ENCODE data around the gene FARSB.
"Not testable (repeated sequence)": the region's sequence is repeated elsewhere in the genome, so short reads cannot be mapped to it uniquely, and the experiment has no call there.

Gene FARSB

DNA sequence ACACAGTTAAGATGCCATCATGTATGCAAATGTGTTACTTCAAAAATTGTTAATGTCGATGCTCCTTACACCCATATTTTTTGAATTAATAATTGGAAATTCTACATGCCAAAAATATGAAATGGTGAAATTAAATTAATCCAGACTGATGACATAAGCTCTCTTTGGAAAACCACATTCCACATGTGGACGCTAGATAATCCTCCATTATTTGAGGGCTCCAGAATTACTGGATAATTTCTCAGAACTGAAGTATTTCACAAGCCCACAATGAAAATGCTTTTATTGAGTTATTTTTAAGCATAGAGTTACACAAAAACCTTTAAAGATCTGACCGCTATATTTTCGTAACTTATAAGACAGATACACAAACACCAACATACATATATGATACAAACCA, 47.8 kb downstream of the FARSB start:
- DNase-seq (ENCODE audit: low spot score), result no peak
- FAIRE-seq, result no peak

DNA sequence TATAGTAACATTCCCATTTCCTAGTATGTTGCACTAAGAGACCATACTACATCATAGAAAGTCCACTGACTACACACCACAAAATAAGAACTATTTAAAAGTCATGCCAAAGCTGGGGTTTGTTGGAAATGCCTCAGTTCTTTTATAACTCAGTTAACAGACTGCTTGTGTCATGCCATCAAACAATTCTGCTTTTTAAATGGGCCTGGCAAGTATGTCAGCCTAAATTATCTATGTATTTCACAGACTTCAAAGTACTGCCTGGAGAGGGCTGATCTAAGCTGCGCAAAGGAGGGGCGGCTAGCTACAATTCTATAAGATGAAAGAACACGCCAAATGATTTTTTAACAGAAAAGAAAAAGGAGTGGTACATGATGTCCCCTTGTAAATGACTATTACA, 49.6 kb downstream of the FARSB start:
- FAIRE-seq, result no peak
- DNase-seq (ENCODE audit: low spot score), result no peak

DNA sequence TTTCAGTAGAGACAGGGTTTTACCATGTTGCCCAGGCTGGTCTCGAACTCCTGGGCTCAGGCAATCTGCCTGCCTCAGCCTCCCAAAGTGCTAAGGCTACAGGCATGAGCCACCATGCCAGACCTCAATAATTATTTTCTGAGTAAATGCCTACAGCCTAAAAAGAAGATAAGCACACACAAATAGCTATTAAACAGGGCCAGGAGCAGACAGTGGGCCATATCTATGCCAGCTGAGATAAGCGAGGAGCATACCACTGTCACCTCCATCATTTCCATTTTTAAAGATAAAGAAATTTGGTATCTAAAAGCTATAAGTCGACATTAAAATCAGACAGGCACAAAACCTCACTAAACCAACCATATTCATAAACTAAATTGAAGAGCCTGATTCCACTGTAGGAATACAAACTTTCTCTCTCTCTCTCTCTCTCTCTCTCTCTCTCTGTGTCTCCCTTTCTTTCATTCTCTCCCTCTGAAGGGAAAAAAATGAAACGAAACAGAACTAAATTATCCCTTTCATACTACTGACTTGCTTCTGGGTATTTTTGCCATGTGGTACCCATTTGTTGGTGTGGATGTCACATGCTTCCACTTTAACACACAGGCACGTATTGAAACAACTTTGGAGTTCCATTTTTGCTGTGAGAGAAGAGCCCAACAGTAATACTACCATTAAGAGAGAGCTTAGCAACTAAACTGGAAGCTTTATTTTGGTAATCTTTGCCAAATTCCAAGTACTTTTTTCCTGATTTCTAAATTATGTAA, 51.0 kb downstream of the FARSB start:
- no peak for FAIRE-seq
- DNase-seq (ENCODE audit: low spot score), result no peak

DNA sequence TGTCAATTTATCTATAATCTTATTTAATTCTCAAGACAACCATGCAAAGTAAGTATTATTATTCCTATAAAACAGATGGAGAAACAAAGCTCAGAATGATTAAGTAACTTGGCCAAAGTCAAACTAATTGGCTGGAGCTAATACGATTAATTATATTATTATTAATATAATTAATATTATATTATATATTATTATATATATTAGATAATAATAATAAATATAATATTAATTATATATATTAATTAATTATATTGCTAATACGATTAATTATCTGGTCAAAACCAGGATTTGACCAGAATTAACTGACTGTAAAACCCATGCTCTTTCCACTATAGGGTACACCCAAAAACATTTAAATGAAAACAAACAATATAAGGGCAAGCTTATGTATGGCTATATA, 52.4 kb downstream of the FARSB start:
- DNase-seq (ENCODE audit: low spot score) (no peak), FAIRE-seq (no peak)

DNA sequence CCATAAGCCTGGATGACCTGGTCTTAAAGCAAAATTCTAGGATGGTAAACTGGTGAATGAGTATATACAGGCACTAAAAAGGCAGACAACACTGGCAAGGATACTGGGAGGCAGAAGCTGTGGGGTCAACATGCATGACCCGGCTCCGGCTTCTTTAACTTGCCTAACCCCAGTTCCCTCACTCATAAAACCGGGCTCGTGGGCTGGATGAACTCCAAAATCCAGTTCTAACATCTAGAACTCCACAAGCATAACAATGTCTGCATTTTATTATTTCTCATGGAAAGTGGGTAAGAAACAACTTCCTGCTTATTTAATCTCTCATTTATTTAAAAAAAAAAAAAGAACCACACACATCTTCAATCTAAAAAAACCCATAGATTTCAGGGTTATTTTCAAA, 57.3 kb downstream of the FARSB start:
- FAIRE-seq, result no peak

DNA sequence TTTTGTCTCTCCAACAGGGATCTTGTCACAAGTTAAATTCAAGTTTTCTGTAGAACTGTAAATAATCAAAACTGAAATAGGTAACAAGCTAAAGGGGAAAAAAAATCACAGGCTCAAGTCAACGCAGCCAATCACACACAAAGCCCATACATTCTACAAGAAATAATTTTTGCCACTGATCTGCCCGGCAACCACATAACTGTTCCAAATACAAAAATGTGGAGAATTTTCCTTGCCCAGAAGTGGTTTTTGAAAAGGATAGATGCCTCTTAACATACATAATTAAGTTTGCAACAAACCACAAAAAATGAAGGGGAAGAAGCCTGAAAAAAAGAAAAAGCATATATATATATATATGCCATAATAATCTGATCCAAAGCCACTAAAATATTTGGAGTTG, 60.3 kb downstream of the FARSB start:
- FAIRE-seq (no peak), DNase-seq (ENCODE audit: low spot score) (no peak)

More for the DNA sequence above, 57.3 kb downstream of the FARSB start:
- DNase-seq (ENCODE audit: low spot score), result no peak

DNA sequence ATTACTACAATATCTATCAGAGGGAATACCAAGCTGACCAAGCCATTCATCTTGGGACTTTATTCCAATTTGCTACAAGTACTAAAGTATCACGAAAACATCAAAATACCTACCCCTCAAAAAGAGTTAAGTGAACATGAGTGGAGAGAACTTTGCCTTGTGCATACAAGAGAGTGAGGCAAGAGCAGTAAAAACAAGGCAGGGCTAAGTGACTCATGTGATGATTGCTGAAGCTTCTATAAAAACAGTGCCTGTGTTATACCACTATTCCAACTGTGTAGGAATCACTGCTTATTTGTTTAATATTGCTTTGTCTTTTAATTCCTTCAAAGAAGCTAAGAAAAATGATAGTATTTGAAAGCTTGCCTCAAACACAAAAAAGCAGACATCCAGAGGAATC, 61.2 kb downstream of the FARSB start:
- DNase-seq (ENCODE audit: low spot score) (no peak), FAIRE-seq (no peak)

DNA sequence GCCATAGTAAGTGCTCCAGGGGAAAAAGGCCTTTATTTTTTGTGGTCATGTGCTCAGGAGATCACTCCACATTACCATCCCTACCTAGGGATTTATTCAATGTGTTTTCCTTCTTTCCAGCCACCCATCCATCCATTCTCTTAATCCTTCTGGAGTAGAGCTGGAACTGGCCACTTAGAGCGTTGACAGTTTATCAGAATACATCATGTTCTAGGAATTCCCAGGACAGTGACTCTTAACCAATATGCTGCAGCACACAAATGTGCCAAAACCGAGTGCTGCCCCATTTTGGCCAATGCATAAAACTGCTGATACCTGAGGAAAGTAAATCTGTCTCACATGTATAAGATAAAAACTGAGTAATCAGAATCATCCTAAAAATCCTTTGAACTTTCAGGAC, 63.7 kb downstream of the FARSB start:
- no peak for DNase-seq (ENCODE audit: low spot score)
- no peak for FAIRE-seq

DNA sequence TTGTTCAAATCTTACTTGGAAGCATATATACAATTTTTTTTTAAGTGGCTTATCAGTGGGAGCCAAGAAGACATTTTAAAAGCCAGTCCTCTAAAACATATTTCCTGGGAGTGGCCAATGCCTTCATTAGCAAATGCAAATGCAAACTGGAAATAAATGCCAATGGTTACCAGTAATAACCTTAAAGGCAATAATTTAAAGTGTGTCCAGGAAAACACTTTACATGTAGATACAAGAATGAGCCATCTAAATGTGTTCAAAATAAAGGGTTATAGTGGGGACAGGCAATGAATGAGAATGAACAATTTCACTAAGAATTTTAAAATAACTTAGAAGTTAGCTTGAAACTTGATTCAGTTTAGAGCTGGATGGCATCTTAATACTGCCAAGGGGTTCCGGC, 64.2 kb downstream of the FARSB start:
- FAIRE-seq, result no peak
- no peak for DNase-seq (ENCODE audit: low spot score)

DNA sequence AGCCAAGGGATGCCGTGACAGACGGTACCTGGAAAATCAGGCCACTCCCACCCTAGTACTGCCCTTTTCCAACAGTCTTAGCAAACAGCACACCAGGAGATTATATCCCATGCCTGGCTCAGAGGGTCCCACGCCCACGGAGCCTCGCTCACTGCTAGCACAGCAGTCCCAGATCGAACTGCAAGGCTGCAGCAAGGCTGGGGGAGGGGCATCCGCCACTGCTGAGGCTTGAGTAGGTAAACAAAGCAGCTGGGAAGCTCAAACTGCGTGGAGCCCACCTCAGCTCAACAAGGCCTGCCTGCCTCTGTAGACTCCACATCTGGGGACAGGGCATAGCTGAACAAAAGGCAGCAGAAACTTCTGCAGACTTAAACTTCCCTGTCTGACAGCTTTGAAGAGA, 71.3 kb downstream of the FARSB start:
- not testable (repeated sequence) for DNase-seq (ENCODE audit: low spot score); FAIRE-seq

DNA sequence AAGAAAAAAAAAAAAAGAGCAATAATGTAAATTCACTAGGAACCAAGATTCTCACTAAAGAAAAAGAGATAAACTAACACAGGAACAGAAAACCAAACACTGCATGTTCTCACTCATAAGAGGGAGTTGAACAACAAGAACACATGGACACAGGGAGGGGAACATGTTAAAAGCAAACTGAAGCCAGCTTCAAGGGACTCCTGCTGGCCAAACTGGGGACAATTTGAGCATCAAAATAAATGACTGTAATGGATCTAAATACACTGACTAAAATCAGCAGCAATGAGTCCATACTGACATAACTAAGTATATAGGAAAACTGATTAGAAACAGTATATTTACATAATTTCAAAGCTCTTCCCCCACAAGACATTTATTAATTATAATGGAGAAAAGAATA, 73.0 kb downstream of the FARSB start:
- no peak for FAIRE-seq
- no peak for DNase-seq (ENCODE audit: low spot score)

DNA sequence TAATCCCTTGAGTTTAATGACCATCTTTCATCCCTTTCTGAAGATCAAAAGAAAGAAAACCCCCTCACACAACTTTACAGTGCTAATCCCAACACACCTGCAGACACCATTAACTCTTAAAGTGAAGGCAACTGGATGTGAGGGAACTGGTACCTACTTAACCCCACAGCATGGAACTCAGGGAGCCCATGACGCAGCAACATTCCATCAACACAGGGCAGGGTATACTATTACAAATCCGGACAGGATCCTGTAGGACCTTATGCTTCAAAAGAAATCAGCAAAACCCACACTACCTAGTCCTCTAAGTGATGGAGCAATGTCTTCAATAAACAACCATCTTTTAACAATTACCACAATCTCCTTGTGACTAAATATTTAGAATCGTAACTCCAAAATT, 78.6 kb downstream of the FARSB start:
- FAIRE-seq (no peak), DNase-seq (ENCODE audit: low spot score) (no peak)

DNA sequence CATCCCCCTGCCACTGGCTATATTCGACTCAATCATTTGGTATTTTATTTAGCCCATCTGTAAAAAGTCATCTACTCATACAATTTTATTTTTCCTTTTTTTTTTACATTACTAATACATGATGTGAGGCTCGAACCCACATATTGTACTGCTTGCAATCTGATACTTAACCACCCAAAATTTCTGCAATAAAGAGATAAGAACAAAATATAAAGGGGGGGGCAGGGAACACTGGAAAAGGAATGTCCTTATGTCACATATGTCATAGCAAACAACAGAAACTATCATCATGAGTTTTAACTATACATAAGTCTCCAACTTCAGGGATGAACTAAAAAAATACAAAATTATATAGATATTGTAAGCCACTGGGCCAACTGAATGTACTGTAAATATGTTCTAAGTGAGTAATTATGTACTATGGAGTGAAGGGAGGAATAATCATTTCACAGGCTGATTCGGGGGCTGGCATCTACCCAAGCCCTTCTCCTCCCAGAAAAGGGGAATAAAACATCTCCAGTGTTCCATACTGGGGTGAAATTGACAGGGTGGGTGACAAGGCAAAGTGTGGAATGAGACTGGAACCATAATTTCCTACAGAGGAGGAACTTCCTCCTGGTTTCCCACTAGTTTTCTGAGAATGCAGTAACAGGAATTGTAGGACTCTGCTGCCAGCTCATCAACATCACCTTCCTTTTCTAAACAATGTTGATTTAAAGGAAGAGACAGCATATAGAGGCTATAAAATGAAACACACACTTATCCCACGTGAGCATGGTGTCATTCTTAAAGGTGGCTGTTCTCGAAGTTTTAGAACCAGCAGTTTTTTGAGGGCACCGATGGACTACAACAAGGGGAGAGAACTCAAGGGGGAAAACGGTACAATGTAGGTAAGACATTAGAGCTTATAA, 79.5 kb downstream of the FARSB start:
- no peak for DNase-seq (ENCODE audit: low spot score)
- FAIRE-seq, result no peak

DNA sequence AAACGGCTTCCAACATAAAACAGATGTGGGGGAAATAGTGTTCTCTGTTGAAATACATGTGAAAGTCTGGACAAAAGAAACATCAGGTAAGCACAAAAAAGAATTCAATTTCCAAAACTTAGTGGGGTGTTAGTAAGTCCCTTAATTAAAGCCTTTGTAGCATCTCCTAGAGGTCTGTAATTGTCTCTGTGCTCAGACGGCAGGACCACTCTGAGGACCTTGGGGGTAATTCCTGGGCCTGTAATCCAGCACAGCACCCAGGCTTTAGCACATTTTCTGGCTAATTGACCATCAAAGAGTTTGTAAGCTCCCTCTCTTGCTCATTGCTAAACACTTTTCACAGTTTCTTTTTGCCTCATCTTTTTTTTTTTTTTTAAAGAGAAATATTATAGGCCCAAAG, 80.3 kb downstream of the FARSB start:
- DNase-seq (ENCODE audit: low spot score), result no peak
- no peak for FAIRE-seq

DNA sequence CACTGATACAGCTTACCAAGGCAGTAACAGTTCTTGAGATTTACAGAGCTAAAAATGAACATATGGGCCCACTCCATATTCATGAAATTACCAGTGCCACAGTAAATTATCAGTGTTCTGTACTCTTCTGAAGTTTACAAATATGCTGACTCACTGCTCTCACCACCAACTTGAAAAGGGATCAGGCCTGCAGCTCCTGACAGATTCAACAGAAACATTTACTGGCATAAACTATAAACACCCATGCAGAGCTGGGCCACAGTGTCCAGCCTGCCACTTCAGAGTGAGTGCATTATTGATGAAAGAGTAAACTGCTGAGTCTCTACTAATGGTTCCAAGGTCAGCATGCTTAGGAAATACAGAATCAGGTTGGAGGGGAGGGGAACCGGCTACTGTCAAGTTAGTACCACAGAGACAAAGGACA, 83.1 kb downstream of the FARSB start:
- no peak for FAIRE-seq

DNA sequence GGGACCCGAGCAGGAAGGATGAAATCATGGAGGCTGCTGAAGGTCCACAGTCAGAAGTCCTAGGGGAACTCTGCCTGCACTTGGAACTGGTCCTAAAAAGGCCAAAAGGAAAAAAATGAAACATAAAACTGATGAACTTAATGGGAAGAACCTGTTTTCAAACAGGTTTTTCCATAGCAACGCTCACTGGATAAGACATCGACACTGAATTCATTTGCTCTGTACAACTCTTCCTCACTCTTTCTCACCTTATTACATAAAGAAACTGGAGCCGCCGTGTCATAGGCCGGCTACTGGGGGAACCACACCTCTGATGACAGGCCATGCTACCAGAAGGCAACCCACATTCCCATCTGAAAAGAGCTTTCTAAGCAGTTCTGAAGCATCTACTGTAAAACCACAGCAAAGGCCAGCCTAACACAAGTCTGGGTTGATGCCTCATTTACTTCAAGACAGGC, 83.6 kb downstream of the FARSB start:
- DNase-seq (ENCODE audit: low spot score) (no peak), FAIRE-seq (no peak)

More for the DNA sequence above, 83.1 kb downstream of the FARSB start:
- no peak for DNase-seq (ENCODE audit: low spot score)

DNA sequence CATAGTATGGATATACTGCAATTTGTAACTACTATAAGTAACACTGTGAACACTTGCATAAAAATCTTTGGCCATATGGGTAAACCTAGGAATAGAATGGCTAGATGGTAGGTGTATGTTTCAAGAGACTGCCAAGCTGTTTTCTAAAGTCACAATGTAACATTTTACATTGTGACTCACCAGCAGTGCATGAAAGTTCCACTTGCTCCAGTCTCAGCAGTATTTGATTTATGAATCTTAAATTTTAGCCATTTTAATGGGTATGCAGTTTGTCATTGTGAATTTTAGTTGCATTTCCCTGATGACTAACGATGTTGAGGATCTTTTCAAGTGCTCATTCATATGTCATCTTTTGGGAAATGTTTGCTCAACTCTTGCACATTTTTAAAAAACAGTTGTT, 86.1 kb downstream of the FARSB start:
- FAIRE-seq (no peak), DNase-seq (ENCODE audit: low spot score) (no peak)

DNA sequence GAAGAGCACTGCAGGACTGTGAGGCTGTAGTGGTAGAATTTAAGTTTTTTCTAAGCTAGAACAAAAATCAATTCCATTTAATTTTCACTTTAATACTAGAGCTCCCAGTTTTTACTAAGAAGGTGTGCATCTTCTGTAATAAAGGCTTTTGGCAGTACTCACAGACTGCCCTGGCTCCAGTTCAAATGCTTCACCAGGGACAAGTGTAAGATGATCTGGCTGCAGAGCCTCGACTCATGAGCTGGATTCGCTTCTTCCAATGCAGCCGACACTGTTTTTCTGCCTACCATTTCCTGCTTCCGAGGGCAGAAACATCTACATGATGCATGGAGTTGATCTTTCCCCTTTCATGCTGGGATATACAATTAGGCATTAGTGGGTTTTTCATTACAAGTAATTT, 87.0 kb downstream of the FARSB start:
- FAIRE-seq, result no peak
- DNase-seq (ENCODE audit: low spot score), result no peak

DNA sequence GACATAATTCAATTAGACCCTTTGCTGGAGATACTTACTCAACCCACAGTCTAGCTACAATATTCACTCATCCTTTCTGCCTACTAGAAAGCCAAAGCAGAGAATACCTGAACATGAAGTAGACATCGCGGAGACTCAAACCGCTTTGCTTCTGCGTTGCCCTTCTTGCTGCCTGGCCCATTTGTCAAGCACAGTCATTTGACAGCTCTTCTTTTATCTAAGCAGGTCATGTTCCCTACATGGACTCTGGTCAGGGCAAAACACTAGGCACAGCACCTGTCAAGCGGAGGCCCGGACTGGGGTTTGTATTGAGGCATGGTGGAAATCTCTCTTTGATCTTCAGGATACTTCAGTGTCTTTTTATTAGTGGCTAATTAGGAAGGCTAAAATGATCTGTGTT, 89.7 kb downstream of the FARSB start:
- no peak for DNase-seq (ENCODE audit: low spot score)
- no peak for FAIRE-seq

DNA sequence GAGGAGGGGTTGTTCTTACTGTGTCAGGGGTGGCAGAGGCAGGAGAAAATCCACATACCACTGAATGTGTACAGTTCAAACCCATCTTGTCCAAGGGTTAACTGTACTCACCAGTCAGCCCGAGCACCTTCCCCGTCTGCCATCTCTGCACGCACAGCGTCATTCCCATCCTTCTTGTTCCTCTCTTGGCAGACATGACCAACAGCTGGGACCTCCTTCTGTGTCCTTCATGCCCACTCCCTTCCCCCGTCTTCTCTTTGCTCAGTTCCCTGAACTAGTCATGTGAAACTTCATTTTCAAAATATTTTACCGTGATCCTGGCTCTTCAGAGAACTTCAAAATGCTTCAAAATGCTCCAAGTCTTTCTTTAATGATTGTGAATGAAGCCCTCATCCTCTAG, 92.0 kb downstream of the FARSB start:
- DNase-seq (ENCODE audit: low spot score) (no peak), FAIRE-seq (no peak)

DNA sequence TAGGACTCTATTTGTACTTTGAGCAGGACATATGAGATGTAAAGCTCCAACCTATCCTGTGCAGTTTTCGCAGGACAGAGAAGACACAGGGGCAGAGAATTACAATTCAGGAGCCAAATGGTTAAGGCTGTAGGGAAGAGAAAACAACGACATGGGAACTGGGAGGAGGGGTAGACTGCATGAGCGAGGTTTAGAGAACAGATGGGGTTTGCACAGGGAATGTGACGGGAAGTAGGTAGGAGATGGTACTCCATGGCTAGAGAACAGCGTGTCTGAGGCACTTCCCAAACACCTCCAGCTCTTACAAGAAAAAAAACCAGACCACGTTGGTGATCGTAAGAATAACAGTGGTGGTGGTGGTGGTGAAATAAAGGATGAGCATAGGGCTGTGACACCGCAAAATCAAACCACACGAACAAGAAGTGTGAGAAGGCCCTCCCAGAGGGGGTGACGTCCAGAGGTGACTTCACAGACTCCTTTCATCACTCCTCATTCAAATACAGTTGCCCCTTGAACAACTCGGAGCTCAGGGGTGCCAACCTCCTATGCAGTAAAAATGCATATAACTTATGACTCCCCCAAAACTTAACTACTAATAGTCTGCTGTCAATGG, 92.7 kb downstream of the FARSB start:
- FAIRE-seq (no peak), DNase-seq (ENCODE audit: low spot score) (no peak)
